HFFc6 (cell line): Measurements from ENCODE around the gene SLC6A9. TPM values are rescaled to one million over a fixed set of nuclear protein-coding genes. Genes with fewer than 3 reads are reported as not detected.
A peak's percentile ranks its signal among the peaks of the same experiment; 100 is the strongest.

Experiments used
- DNase-seq: peaks from one replicate; pipeline ENCODE4 v3.0.0-alpha.2; 2018
- H3K27ac Mint-ChIP-seq: 2 replicates; pipeline ENCODE4 v1.8.0; 2020; ENCODE audit warnings: mild to moderate bottlenecking, mixed read lengths
- H3K27me3 Mint-ChIP-seq: 2 replicates; pipeline ENCODE4 v1.8.0; 2021; ENCODE audit warnings: mild to moderate bottlenecking, moderate library complexity, mixed read lengths; ENCODE audit not compliant: insufficient read depth
- H3K36me3 Mint-ChIP-seq: 2 replicates; pipeline ENCODE4 v1.8.0; 2021; ENCODE audit warnings: low read depth, mixed read lengths
- H3K4me1 Mint-ChIP-seq: 2 replicates; pipeline ENCODE4 v1.8.0; 2020; ENCODE audit warnings: low read depth, mixed read lengths
- H3K4me3 Mint-ChIP-seq: 2 replicates; pipeline ENCODE4 v1.8.0; 2020; ENCODE audit warnings: mild to moderate bottlenecking, moderate library complexity, mixed read lengths
- H3K9me3 Mint-ChIP-seq: 2 replicates; pipeline ENCODE4 v1.8.0; 2020; ENCODE audit warnings: mild to moderate bottlenecking, mixed read lengths
- total RNA-seq, 6 experiments: library from RNA; stranded (reverse); fragmentation: NEBNext Ultra II Directional; extraction: Animal tissue kit (Norgen Biotek cat#: 25700); gene quantifications; 2 replicates in 1 of 6; 3 replicates in 5 of 6; pipeline ENCODE4 v1.2.3, GENCODE V29; 2021
- TF ChIP-seq, protein P1 (sequence below): fragments of 200-600 bp; sonication (generic); IDR thresholded peaks from 2 replicates; pipeline ENCODE4 v1.5.0; 2021; ENCODE audit warnings: antibody characterized with exemption, mild to moderate bottlenecking

Gene SLC6A9
- total RNA-seq, 6 experiments from 2014 or later: 8.3 to 11.0 (median 9.3) TPM

GRCh38 chr1:44059664-44060355 is 28.5 kb upstream of the SLC6A9 start:
- Mint-ChIP-seq H3K4me3 (no peak overlapping the region), H3K36me3 (no peaks in the 10 kb centered on the region), H3K9me3 (no peaks in the 10 kb centered on the region), H3K27me3 (no peaks in the 10 kb centered on the region; the same call in 1 of the 2 replicates), H3K27ac (no peak overlapping the region), H3K4me1 (peaks cover 10% of the 10 kb centered on the region)
- TF ChIP-seq, protein P1, sequence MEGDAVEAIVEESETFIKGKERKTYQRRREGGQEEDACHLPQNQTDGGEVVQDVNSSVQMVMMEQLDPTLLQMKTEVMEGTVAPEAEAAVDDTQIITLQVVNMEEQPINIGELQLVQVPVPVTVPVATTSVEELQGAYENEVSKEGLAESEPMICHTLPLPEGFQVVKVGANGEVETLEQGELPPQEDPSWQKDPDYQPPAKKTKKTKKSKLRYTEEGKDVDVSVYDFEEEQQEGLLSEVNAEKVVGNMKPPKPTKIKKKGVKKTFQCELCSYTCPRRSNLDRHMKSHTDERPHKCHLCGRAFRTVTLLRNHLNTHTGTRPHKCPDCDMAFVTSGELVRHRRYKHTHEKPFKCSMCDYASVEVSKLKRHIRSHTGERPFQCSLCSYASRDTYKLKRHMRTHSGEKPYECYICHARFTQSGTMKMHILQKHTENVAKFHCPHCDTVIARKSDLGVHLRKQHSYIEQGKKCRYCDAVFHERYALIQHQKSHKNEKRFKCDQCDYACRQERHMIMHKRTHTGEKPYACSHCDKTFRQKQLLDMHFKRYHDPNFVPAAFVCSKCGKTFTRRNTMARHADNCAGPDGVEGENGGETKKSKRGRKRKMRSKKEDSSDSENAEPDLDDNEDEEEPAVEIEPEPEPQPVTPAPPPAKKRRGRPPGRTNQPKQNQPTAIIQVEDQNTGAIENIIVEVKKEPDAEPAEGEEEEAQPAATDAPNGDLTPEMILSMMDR: no peak
- DNase-seq: no peak

DNA sequence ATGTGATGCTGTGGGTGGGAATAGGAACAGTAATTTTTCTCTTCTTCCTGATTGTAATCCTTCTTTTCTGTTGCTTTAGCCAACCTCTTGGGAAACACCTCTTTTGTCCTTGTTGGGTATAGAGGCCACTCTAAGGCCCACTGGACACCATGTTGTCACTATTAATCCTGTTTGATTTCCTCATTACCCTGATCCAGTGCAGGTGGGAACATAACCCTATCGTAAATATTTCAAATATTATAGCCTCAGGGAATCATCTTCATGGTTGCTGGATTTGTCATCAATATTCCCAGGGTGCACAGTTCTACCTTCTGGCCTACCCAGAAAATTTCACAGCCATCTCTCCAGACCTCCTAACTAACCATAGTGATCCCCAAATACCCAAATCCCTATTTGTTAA is 27.9 kb upstream of the SLC6A9 start:
- DNase-seq: no peak
- Mint-ChIP-seq H3K9me3 (no peaks in the 10 kb centered on the region), H3K27ac (no peak overlapping the region), H3K4me3 (no peak overlapping the region), H3K4me1 (peaks cover 10% of the 10 kb centered on the region), H3K36me3 (no peaks in the 10 kb centered on the region), H3K27me3 (no peaks in the 10 kb centered on the region; the same call in 1 of the 2 replicates)
- TF ChIP-seq, protein P1: no peak

DNA sequence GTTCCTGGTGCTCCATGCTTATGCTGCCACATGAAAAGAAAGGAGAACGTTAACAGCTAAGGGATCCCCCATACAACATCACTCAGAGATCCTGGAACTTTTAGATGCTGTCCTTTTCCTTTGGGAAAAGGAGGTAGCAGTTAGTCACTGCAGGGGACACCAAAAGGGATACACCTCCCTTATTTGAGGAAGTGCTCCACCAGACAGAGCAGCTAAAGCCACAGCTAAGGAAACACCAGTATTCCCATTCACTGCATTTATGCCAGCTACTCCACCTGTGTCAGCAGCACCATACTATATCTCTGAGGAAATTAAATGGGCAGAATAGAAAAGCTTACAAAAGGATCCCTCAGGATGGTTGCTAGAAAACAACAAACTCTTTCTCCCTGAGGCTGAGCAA is 26.0 kb upstream of the SLC6A9 start:
- no peaks in the 10 kb centered on the region for H3K9me3 Mint-ChIP-seq
- no peak overlapping the region for H3K27ac Mint-ChIP-seq
- no peaks in the 10 kb centered on the region; the same call in 1 of the 2 replicates for H3K27me3 Mint-ChIP-seq
- no peak overlapping the region for H3K4me3 Mint-ChIP-seq
- H3K36me3 Mint-ChIP-seq: no peaks in the 10 kb centered on the region; the same call in 1 of the 2 replicates
- TF ChIP-seq, protein P1: no peak
- DNase-seq: no peak
- H3K4me1 Mint-ChIP-seq: peaks cover 10% of the 10 kb centered on the region

- Mint-ChIP-seq H3K4me3 (no peak overlapping the region), H3K4me1 (peaks cover 29% of the 10 kb centered on the region), H3K27ac (no peak overlapping the region), H3K27me3 (no peaks in the 10 kb centered on the region; the same call in 1 of the 2 replicates), H3K36me3 (peaks cover 8% of the 10 kb centered on the region; the same call in 1 of the 2 replicates), H3K9me3 (no peaks in the 10 kb centered on the region)
- TF ChIP-seq, protein P1: no peak
- DNase-seq: no peak
Measured at GRCh38 chr1:44053394-44053793, 22.1 kb upstream of the SLC6A9 start.

GRCh38 chr1:44050261-44050660 is 19.0 kb upstream of the SLC6A9 start:
- TF ChIP-seq, protein P1: no peak
- peak; percentile 38 for DNase-seq
- Mint-ChIP-seq H3K36me3 (peaks cover 8% of the 10 kb centered on the region; the same call in 1 of the 2 replicates), H3K4me1 (peaks cover 56% of the 10 kb centered on the region), H3K9me3 (no peaks in the 10 kb centered on the region), H3K27ac (peak overlapping the region; percentile 90), H3K27me3 (no peaks in the 10 kb centered on the region; the same call in 1 of the 2 replicates), H3K4me3 (peak overlapping the region; percentile 10; the same call in 1 of the 2 replicates)
